Measurements from ENCODE around the gene ARRDC3. TPM values are rescaled to one million over a fixed set of nuclear protein-coding genes. Genes with fewer than 3 reads are reported as not detected.
"Not testable (repeated sequence)": the region's sequence is repeated elsewhere in the genome, so short reads cannot be mapped to it uniquely, and the experiment has no call there.

Gene ARRDC3
- total RNA-seq, 1 donor from 2014 or later: 109 TPM

GRCh38 chr5:91361790-91362189 lies 21.3 kb downstream of the ARRDC3 start:
- no peak for TF ChIP-seq CTCF (IDR thresholded peaks at IDR 0.05; ENCODE audit: partially characterized antibody, unreplicated experiment)
- Mint-ChIP-seq H3K4me1 (ENCODE audit: low read depth, unreplicated experiment) (peaks cover 5% of the 10 kb centered on the region), H3K36me3 (ENCODE audit: unreplicated experiment) (no peaks in the 10 kb centered on the region), H3K4me3 (ENCODE audit: unreplicated experiment) (no peak overlapping the region), H3K27ac (ENCODE audit: unreplicated experiment) (no peak overlapping the region), H3K9me3 (ENCODE audit: unreplicated experiment) (no peaks in the 10 kb centered on the region), H3K27me3 (ENCODE audit: unreplicated experiment) (no peaks in the 10 kb centered on the region)
- DNase-seq: no peak

- no peak for DNase-seq
- no peak for TF ChIP-seq CTCF (IDR thresholded peaks at IDR 0.05; ENCODE audit: partially characterized antibody, unreplicated experiment)
- H3K36me3 Mint-ChIP-seq (ENCODE audit: unreplicated experiment): no peaks in the 10 kb centered on the region
- H3K27me3 Mint-ChIP-seq (ENCODE audit: unreplicated experiment): no peaks in the 10 kb centered on the region
- H3K4me3 Mint-ChIP-seq (ENCODE audit: unreplicated experiment): no peak overlapping the region
- H3K9me3 Mint-ChIP-seq (ENCODE audit: unreplicated experiment): no peaks in the 10 kb centered on the region
- no peak overlapping the region for H3K27ac Mint-ChIP-seq (ENCODE audit: unreplicated experiment)
- H3K4me1 Mint-ChIP-seq (ENCODE audit: low read depth, unreplicated experiment): peaks cover 5% of the 10 kb centered on the region
Observed at GRCh38 chr5:91361055-91361701, 21.9 kb downstream of the ARRDC3 start.

GRCh38 chr5:91359962-91360609 lies 23.0 kb downstream of the ARRDC3 start:
- no peak for DNase-seq
- TF ChIP-seq CTCF (IDR thresholded peaks at IDR 0.05; ENCODE audit: partially characterized antibody, unreplicated experiment): no peak
- Mint-ChIP-seq H3K9me3 (ENCODE audit: unreplicated experiment) (no peaks in the 10 kb centered on the region), H3K27ac (ENCODE audit: unreplicated experiment) (no peak overlapping the region), H3K4me3 (ENCODE audit: unreplicated experiment) (no peak overlapping the region), H3K27me3 (ENCODE audit: unreplicated experiment) (no peaks in the 10 kb centered on the region), H3K4me1 (ENCODE audit: low read depth, unreplicated experiment) (peaks cover 5% of the 10 kb centered on the region), H3K36me3 (ENCODE audit: unreplicated experiment) (no peaks in the 10 kb centered on the region)

GRCh38 chr5:91357806-91358205 lies 25.3 kb downstream of the ARRDC3 start:
- DNase-seq: no peak
- Mint-ChIP-seq H3K4me1 (ENCODE audit: low read depth, unreplicated experiment) (peaks cover 5% of the 10 kb centered on the region), H3K27me3 (ENCODE audit: unreplicated experiment) (no peaks in the 10 kb centered on the region), H3K4me3 (ENCODE audit: unreplicated experiment) (no peak overlapping the region), H3K27ac (ENCODE audit: unreplicated experiment) (no peak overlapping the region), H3K36me3 (ENCODE audit: unreplicated experiment) (no peaks in the 10 kb centered on the region), H3K9me3 (ENCODE audit: unreplicated experiment) (no peaks in the 10 kb centered on the region)
- TF ChIP-seq CTCF (IDR thresholded peaks at IDR 0.05; ENCODE audit: partially characterized antibody, unreplicated experiment): no peak

- no peak for DNase-seq
- peaks cover under 1% of the 10 kb centered on the region for H3K27me3 Mint-ChIP-seq (ENCODE audit: unreplicated experiment)
- H3K9me3 Mint-ChIP-seq (ENCODE audit: unreplicated experiment): no peaks in the 10 kb centered on the region
- peak overlapping the region; percentile 16 for H3K4me3 Mint-ChIP-seq (ENCODE audit: unreplicated experiment)
- no peaks in the 10 kb centered on the region for H3K36me3 Mint-ChIP-seq (ENCODE audit: unreplicated experiment)
- peak overlapping the region; percentile 14 for H3K27ac Mint-ChIP-seq (ENCODE audit: unreplicated experiment)
- TF ChIP-seq CTCF (IDR thresholded peaks at IDR 0.05; ENCODE audit: partially characterized antibody, unreplicated experiment): no peak
- H3K4me1 Mint-ChIP-seq (ENCODE audit: low read depth, unreplicated experiment): peaks cover 7% of the 10 kb centered on the region
Observed at GRCh38 chr5:91357012-91357634, 26.0 kb downstream of the ARRDC3 start.

- H3K4me3 Mint-ChIP-seq (ENCODE audit: unreplicated experiment); H3K36me3 Mint-ChIP-seq (ENCODE audit: unreplicated experiment): not testable (repeated sequence)
- peaks cover 12% of the 10 kb centered on the region for H3K4me1 Mint-ChIP-seq (ENCODE audit: low read depth, unreplicated experiment)
Observed at GRCh38 chr5:91354867-91355266, 28.2 kb downstream of the ARRDC3 start.

More at GRCh38 chr5:91354867-91355266, 28.2 kb downstream of the ARRDC3 start:
- not testable (repeated sequence) for H3K27me3 Mint-ChIP-seq (ENCODE audit: unreplicated experiment); H3K27ac Mint-ChIP-seq (ENCODE audit: unreplicated experiment); DNase-seq; H3K9me3 Mint-ChIP-seq (ENCODE audit: unreplicated experiment)

Measured in glutamatergic neuron (in vitro differentiated cells).